NCI-H1105 treated with DMSO at 0.1 percent for 48 hours (cell line): ENCODE measurements around the gene STAT3.
A peak's percentile ranks its signal among the peaks of the same experiment; 100 is the strongest.
"Not testable (repeated sequence)": the region's sequence is repeated elsewhere in the genome, so short reads cannot be mapped to it uniquely, and the experiment has no call there.

Experiments
- DNase-seq: peaks from one replicate; lab custom pipeline; 2025; lab: John Stamatoyannopoulos, UW

The STAT3 gene

GRCh38 chr17:42276359-42276608 is 112.0 kb downstream of the STAT3 start, which contains the start of gene STAT5B:
STAT5B (minus strand) TSS chr17:42276391; CDS start chr17:42232127, 44,264 bp downstream.
- DNase-seq, result peak; percentile 53

DNA sequence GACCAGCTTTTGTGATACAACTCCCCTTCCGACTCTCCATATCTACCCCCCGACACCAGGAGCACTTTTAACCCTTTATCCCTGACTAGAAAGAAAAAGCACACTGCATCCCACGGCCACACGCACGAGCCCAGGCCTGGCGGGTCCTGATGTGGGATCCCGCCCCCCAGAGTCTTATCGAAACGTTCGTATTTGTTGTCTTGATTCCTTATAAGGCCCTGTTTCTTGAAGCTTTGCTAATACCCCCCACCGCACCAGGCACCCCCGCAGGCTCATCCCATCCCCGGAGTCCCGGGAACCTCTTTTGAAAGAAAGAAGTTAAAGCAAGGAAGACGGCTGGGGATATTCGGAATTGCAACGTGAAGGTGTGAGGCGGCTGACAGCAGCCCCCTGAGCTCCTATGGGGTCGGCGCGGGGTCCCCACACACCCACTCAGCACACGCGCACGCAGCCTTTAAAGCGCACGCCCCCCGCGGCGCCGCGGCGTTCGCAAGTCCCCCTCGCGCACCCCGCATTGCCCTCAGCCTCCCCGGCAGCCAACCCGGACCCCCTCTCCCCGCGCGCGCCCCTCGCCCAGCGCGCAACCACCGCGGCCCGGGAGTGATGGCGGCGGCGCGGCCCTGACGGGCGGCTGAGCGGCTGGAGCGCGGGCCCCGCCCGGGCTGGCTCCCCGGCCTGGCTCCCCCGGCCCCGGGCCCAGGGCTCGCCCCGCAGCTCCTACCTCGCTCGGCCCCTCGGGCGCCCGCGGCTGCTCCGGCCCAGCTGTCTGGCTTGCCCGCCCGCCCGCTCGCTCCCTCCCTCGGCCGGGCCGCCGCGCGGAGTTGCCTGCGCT is 112.5 kb downstream of the STAT3 start:
- no peak for DNase-seq

DNA sequence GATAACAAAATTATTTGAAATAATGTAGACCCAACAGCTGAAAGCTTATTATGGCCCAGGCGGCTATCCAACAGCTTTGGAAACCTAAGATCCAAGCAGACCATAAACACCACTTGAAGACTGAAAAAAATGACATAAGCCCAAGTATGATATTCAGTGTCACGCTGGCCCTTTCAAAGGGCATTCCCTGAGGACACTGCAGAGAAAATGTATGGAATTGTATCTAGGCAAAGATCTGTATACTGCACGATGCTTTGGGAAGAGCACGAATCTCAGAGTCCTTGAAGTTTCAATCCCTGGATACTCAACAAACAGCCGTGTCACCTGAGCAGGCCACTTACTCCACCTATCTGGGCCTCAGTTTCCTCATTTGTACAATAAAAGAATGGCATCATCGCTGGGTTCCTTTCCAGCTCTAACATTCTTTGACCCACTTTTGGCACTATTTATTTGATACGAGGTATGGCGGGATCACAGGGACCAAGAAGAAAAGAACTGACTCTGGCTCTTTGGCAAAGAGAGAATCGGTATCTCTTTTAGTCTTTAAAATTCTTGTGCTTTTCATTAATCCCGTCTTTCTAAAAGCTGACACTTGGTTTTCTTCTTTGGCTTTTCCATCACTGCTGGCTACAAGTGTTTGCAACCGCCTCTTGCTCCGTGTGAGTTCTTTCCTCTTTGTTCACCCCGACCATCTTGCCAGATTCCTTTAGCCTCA is 113.3 kb downstream of the STAT3 start:
- no peak for DNase-seq

- DNase-seq, result no peak
These were observed 114.0 kb downstream of the STAT3 start for GRCh38 chr17:42274253-42274542.

GRCh38 chr17:42273474-42274252 is 114.6 kb downstream of the STAT3 start:
- no peak for DNase-seq

GRCh38 chr17:42272162-42272907 is 115.9 kb downstream of the STAT3 start:
- no peak for DNase-seq

DNA sequence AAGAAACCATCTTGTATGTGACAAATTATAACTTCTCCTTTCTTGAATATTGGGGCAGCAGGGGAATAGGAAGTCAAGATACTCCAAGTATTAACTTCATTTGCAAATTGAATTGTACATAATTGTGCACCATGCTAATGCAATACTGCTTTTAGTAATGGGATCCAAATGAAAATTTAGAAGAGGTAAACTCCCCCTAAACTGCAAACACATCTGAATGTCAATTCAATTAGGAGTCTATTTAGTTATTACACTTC is 116.5 kb downstream of the STAT3 start:
- no peak for DNase-seq

- no peak for DNase-seq
These were observed 117.0 kb downstream of the STAT3 start for GRCh38 chr17:42271006-42271778.

DNA sequence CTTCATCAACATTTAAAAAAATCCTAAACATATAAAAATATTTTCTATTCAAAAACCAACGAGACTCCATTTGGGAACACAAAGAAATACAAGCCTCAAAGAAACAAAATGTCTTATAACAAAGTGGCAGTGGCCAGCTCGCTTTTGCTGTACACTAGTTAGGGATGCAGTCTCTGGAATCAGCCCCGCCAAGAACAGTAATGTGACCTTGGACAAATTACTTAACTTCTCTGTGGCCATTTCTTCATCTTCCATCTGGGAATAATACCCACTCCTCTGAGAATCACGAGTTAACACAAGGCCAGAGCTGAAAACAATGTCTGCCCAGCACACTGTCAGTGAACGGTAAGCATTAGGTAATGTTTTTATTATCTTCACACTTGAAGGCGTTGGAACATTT is 117.6 kb downstream of the STAT3 start:
- no peak for DNase-seq

DNA sequence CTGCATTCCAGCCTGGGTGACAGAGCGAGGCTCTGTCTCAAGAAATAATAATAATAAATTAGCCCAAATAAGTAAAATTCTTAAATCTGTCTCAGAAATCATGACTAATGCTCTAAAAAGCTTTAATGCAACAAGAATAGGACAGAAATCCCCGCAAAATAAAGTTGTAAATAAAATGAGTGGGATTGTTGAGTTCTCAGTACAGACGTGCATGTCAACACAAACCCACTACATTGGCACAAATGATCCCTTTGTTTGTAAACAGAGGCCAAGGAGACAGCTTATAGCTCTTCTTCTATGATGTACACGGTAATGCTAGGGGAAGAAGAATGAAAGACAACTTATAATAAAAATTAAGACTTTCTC is 118.1 kb downstream of the STAT3 start:
- DNase-seq, result no peak

- no peak for DNase-seq
These were observed 120.0 kb downstream of the STAT3 start for GRCh38 chr17:42268236-42268635.

- DNase-seq, result no peak
These were observed 121.1 kb downstream of the STAT3 start for GRCh38 chr17:42266918-42267766.

DNA sequence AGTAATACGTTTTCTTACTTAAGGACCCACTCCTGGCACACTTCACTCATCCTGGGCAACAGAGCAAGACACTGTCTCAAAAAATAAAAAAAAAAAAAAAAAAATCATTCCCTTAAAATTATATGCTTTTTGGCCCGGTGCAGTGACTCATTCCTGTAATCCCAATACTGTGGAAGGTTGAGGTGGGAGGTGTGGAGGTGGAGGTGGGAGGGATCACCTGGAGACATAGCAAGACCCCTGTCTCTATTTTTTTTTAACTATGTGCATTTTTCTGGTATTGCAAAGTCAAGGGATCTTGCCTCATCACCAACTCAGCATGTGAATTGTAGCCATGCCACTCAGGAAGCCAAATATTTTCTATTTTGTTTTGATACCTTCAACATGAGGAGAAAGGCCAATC is 121.8 kb downstream of the STAT3 start:
- DNase-seq, result no peak

- not testable (repeated sequence) for DNase-seq
These were observed 123.9 kb downstream of the STAT3 start for GRCh38 chr17:42264366-42264765.
